ENCODE data around the gene MPDU1.

DNA sequence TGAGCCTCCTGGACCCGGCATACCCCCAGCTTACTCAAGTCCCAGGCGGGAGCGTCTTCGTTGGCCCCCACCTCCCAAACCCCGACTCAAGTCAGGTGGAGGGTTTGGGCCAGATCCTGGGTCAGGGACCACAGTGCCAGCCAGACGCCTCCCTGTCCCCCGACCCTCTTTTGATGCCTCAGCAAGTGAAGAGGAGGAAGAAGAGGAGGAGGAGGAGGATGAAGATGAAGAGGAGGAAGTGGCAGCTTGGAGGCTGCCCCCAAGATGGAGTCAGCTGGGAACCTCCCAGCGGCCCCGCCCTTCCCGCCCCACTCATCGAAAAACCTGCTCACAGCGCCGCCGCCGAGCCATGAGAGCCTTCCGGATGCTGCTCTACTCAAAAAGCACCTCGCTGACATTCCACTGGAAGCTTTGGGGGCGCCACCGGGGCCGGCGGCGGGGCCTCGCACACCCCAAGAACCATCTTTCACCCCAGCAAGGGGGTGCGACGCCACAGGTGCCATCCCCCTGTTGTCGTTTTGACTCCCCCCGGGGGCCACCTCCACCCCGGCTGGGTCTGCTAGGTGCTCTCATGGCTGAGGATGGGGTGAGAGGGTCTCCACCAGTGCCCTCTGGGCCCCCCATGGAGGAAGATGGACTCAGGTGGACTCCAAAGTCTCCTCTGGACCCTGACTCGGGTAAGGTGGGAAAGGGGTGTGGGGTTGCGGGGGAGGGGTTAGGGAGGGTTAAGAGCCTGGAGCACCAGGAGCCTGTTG lies 20.4 kb upstream of the MPDU1 start:
- TF ChIP-seq, protein P1, sequence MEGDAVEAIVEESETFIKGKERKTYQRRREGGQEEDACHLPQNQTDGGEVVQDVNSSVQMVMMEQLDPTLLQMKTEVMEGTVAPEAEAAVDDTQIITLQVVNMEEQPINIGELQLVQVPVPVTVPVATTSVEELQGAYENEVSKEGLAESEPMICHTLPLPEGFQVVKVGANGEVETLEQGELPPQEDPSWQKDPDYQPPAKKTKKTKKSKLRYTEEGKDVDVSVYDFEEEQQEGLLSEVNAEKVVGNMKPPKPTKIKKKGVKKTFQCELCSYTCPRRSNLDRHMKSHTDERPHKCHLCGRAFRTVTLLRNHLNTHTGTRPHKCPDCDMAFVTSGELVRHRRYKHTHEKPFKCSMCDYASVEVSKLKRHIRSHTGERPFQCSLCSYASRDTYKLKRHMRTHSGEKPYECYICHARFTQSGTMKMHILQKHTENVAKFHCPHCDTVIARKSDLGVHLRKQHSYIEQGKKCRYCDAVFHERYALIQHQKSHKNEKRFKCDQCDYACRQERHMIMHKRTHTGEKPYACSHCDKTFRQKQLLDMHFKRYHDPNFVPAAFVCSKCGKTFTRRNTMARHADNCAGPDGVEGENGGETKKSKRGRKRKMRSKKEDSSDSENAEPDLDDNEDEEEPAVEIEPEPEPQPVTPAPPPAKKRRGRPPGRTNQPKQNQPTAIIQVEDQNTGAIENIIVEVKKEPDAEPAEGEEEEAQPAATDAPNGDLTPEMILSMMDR (IDR thresholded peaks at IDR 0.05 in 2 of 3, conservative IDR thresholded peaks at IDR 0.05 in 1 of 3; ENCODE audit: control insufficient read depth in 2 of 3, extremely low read depth in 1 of 3, insufficient read depth in 1 of 3, low read depth in 3 of 3, low read length in 3 of 3), result no peak
- TF ChIP-seq, protein P2, sequence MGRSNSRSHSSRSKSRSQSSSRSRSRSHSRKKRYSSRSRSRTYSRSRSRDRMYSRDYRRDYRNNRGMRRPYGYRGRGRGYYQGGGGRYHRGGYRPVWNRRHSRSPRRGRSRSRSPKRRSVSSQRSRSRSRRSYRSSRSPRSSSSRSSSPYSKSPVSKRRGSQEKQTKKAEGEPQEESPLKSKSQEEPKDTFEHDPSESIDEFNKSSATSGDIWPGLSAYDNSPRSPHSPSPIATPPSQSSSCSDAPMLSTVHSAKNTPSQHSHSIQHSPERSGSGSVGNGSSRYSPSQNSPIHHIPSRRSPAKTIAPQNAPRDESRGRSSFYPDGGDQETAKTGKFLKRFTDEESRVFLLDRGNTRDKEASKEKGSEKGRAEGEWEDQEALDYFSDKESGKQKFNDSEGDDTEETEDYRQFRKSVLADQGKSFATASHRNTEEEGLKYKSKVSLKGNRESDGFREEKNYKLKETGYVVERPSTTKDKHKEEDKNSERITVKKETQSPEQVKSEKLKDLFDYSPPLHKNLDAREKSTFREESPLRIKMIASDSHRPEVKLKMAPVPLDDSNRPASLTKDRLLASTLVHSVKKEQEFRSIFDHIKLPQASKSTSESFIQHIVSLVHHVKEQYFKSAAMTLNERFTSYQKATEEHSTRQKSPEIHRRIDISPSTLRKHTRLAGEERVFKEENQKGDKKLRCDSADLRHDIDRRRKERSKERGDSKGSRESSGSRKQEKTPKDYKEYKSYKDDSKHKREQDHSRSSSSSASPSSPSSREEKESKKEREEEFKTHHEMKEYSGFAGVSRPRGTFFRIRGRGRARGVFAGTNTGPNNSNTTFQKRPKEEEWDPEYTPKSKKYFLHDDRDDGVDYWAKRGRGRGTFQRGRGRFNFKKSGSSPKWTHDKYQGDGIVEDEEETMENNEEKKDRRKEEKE (IDR thresholded peaks at IDR 0.05), result no peak
- TF ChIP-seq STAT1 (conservative IDR thresholded peaks at IDR 0.05), result no peak
- no peak for TF ChIP-seq ZNF384 (IDR thresholded peaks at IDR 0.05; ENCODE audit: borderline replicate concordance, low read depth, low read length)
- TF ChIP-seq YBX1 (IDR thresholded peaks at IDR 0.05), result no peak
- TF ChIP-seq TCF7 (IDR thresholded peaks at IDR 0.05; ENCODE audit: borderline replicate concordance), result no peak
- TF ChIP-seq TAF1 (IDR thresholded peaks at IDR 0.05; ENCODE audit: borderline replicate concordance, low read depth, low read length), result no peak

Measured in GM12878 (cell line).